Astrocyte (in vitro differentiated cells and primary cell): ENCODE results near the gene WBP2NL. TPM values are rescaled to one million over a fixed set of nuclear protein-coding genes. Genes with fewer than 3 reads are reported as not detected.

Experiments used
- DNase-seq: peaks from one replicate; pipeline ENCODE4 v3.0.0-alpha.2; 2010; ENCODE audit warnings: low read depth
- FAIRE-seq: peaks from 2 replicates; lab custom pipeline; 2011; peaks lifted over from hg19 to GRCh38; lab: Jason Lieb, UNC
- H2AFZ ChIP-seq: 2 replicates; pipeline ENCODE4 v1.6.0; 2012; ENCODE audit warnings: low read depth, low read length, inconsistent platforms
- H3K27ac ChIP-seq: 2 replicates; pipeline ENCODE4 v1.5.1; 2011; ENCODE audit warnings: low read depth, low read length, inconsistent platforms
- H3K27me3 ChIP-seq: 2 replicates; pipeline ENCODE4 v1.6.0; 2011; ENCODE audit warnings: low read length, inconsistent platforms; ENCODE audit not compliant: insufficient read depth
- H3K36me3 ChIP-seq: 2 replicates; pipeline ENCODE4 v1.5.1; 2011; ENCODE audit warnings: low read length, inconsistent platforms; ENCODE audit not compliant: insufficient read depth
- H3K4me1 ChIP-seq: 2 replicates; pipeline ENCODE4 v1.5.1; 2011; ENCODE audit warnings: low read length, inconsistent platforms; ENCODE audit not compliant: insufficient read depth
- H3K4me2 ChIP-seq: 2 replicates; pipeline ENCODE4 v1.6.0; 2012; ENCODE audit warnings: low read length, inconsistent platforms
- H3K4me3 ChIP-seq: 2 replicates; pipeline ENCODE4 v1.5.1; 2011; ENCODE audit warnings: low read depth, mild to moderate bottlenecking, low read length, inconsistent platforms; ENCODE audit not compliant: insufficient read depth
- H3K79me2 ChIP-seq: 2 replicates; pipeline ENCODE4 v1.6.0; 2012; ENCODE audit warnings: mild to moderate bottlenecking, low read length, inconsistent platforms; ENCODE audit not compliant: insufficient read depth
- H3K9ac ChIP-seq: 2 replicates; pipeline ENCODE4 v1.6.0; 2012; ENCODE audit warnings: mild to moderate bottlenecking, low read length, inconsistent platforms
- H3K9me3 ChIP-seq: 2 replicates; pipeline ENCODE4 v1.5.1; 2012; ENCODE audit warnings: low read depth, mild to moderate bottlenecking, low read length, inconsistent platforms; ENCODE audit not compliant: insufficient read depth
- H4K20me1 ChIP-seq: 2 replicates; pipeline ENCODE4 v1.6.0; 2012; ENCODE audit warnings: low read length, inconsistent platforms; ENCODE audit not compliant: insufficient read depth
- H3K27ac Mint-ChIP-seq: one replicate; pipeline ENCODE4 v1.8.0; 2021; ENCODE audit warnings: mild to moderate bottlenecking, mixed read lengths; ENCODE audit not compliant: unreplicated experiment
- H3K27me3 Mint-ChIP-seq: one replicate; pipeline ENCODE4 v1.8.0; 2021; ENCODE audit warnings: low read depth, mixed read lengths; ENCODE audit not compliant: unreplicated experiment
- H3K36me3 Mint-ChIP-seq: one replicate; pipeline ENCODE4 v1.8.0; 2021; ENCODE audit warnings: low read depth, mixed read lengths; ENCODE audit not compliant: unreplicated experiment
- H3K4me1 Mint-ChIP-seq: one replicate; pipeline ENCODE4 v1.8.0; 2021; ENCODE audit warnings: low read depth, mixed read lengths; ENCODE audit not compliant: unreplicated experiment
- H3K4me3 Mint-ChIP-seq: one replicate; pipeline ENCODE4 v1.8.0; 2021; ENCODE audit warnings: mild to moderate bottlenecking, moderate library complexity, mixed read lengths; ENCODE audit not compliant: unreplicated experiment
- H3K9me3 Mint-ChIP-seq: one replicate; pipeline ENCODE4 v1.8.0; 2021; ENCODE audit warnings: mild to moderate bottlenecking, mixed read lengths; ENCODE audit not compliant: unreplicated experiment
- EZH2 ChIP-seq: IDR thresholded peaks from 2 replicates; pipeline ENCODE4 v1.6.1; 2012; ENCODE audit warnings: mild to moderate bottlenecking, low read length, inconsistent platforms; ENCODE audit not compliant: insufficient read depth
- total RNA-seq: library from RNA; stranded (reverse); gene quantifications from 2 replicates; pipeline ENCODE4 v1.2.1, GENCODE V29; 2021
- TF ChIP-seq, protein P1 (sequence below): IDR thresholded peaks from 2 replicates; pipeline ENCODE4 v1.5.1; 2011; ENCODE audit warnings: low read depth, mild to moderate bottlenecking, inconsistent platforms, low read length, moderate library complexity; ENCODE audit not compliant: insufficient read depth

WBP2NL gene
- total RNA-seq, 1 donor from 2014 or later = not detected

DNA sequence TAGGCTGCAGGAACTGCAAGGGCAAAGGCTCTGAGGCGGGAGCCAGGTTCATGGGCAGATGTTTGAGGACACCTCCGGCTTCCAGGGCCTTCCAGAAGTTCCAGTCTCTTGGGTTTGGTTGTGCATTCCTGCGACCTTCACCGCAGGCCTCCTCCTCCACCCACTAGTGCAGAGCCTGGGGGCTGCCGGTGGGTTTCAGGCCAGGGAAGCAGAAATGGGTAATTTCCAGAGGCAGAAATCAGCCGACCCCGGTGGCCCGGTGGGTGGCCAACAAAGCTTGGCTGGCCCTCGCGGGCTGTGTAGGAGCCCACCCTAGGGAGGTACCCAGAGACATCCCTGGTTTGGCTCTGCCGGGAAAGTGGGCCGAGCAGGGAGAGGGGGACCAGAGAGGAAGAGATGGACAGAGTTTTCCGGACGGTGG, 75.0 kb downstream of the WBP2NL start:
- H3K79me2 ChIP-seq = peaks cover 14% of the 10 kb centered on the region
- no peaks in the 10 kb centered on the region for H3K9me3 ChIP-seq
- H3K36me3 ChIP-seq = no peaks in the 10 kb centered on the region
- H3K27ac ChIP-seq = peak overlapping the region; percentile 64
- Mint-ChIP-seq H3K9me3 (peaks cover 13% of the 10 kb centered on the region), H3K4me3 (no peak overlapping the region), H3K27ac (no peak overlapping the region), H3K4me1 (no peaks in the 10 kb centered on the region), H3K36me3 (peaks cover 2% of the 10 kb centered on the region), H3K27me3 (no peaks in the 10 kb centered on the region)
- H3K27me3 ChIP-seq = no peaks in the 10 kb centered on the region
- no peak for FAIRE-seq
- H3K4me1 ChIP-seq = peaks cover 22% of the 10 kb centered on the region
- no peaks in the 10 kb centered on the region for H4K20me1 ChIP-seq
- H3K4me2 ChIP-seq = peak overlapping the region; percentile 85
- H3K9ac ChIP-seq = peak overlapping the region; percentile 90
- H3K4me3 ChIP-seq = no peak overlapping the region
- TF ChIP-seq, protein P1, sequence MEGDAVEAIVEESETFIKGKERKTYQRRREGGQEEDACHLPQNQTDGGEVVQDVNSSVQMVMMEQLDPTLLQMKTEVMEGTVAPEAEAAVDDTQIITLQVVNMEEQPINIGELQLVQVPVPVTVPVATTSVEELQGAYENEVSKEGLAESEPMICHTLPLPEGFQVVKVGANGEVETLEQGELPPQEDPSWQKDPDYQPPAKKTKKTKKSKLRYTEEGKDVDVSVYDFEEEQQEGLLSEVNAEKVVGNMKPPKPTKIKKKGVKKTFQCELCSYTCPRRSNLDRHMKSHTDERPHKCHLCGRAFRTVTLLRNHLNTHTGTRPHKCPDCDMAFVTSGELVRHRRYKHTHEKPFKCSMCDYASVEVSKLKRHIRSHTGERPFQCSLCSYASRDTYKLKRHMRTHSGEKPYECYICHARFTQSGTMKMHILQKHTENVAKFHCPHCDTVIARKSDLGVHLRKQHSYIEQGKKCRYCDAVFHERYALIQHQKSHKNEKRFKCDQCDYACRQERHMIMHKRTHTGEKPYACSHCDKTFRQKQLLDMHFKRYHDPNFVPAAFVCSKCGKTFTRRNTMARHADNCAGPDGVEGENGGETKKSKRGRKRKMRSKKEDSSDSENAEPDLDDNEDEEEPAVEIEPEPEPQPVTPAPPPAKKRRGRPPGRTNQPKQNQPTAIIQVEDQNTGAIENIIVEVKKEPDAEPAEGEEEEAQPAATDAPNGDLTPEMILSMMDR = no peak
- no peak for TF ChIP-seq EZH2
- no peak for DNase-seq
- peak overlapping the region; percentile 86 for H2AFZ ChIP-seq

DNA sequence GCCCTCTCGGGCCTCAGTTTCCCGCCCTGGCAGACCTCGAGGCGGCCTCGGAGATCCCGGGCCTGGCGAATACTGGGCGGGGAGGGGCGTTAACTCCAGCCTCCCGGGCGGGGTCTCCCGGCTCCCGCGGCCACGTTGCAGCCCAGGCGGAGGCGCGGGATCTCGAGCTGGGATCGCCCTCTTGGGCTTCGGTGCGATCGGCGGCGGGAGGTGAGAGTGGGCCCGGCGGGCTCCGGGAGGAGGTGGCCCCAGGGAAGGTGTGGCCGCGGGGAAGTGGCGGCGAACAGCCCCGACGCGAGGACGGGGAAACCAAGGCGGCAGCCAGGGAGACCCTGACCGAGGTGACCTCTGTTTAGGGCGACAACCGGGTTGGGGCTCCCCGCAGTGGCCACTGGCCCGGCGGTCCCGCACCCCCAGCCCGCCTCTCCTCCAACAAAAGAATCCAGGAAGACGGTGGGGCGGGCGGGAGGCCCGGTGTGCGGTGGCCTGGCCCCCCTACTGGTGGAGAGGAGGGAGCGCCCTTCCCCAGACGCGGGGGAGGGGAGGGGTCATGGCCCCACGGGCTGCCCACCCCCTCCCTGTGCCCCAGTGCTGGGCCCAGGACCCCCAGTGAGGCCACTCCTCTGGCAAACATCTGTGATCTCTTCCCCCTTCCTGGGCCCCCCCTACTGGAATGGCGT, 75.7 kb downstream of the WBP2NL start, which contains the start of gene PHETA2:
Gene PHETA2 (plus strand): TSS at position 117 of the 680 bp plus-strand sequence. CDS start 3,046 bp downstream, outside the sequence.
- H3K4me3 Mint-ChIP-seq = no peak within 1 kb of the TSS
- TF ChIP-seq EZH2 = no peak
- TF ChIP-seq, protein P1 = no peak
- DNase-seq (no peak), FAIRE-seq (no peak)
- no peaks in the 10 kb centered on the region for H3K4me1 Mint-ChIP-seq
- no peak within 1 kb of the TSS for H3K27ac Mint-ChIP-seq
- Histone ChIP-seq H3K9ac (peak within 1 kb of the TSS; percentile 90), H3K4me2 (peak within 1 kb of the TSS; percentile 85), H3K9me3 (no peaks in the 10 kb centered on the region), H3K79me2 (peaks cover 14% of the 10 kb centered on the region), H3K27ac (peak within 1 kb of the TSS; percentile 64), H3K27me3 (no peaks in the 10 kb centered on the region), H3K36me3 (no peaks in the 10 kb centered on the region), H4K20me1 (no peaks in the 10 kb centered on the region), H2AFZ (peak within 1 kb of the TSS; percentile 86), H3K4me3 (peak within 1 kb of the TSS; percentile 51), H3K4me1 (peaks cover 29% of the 10 kb centered on the region)
- H3K9me3 Mint-ChIP-seq = peaks cover 13% of the 10 kb centered on the region
- H3K36me3 Mint-ChIP-seq = peaks cover 2% of the 10 kb centered on the region
- H3K27me3 Mint-ChIP-seq = no peaks in the 10 kb centered on the region
